BJ (cell line): ENCODE data around the gene ADAM11. TPM values are rescaled to one million over a fixed set of nuclear protein-coding genes. Genes with fewer than 3 reads are reported as not detected.

Experiments used
- CTCF ChIA-PET: fragments of 350-600 bp; formaldehyde crosslinking; extraction: SDS; loops from one replicate; lab custom pipeline; 2021; ENCODE audit warnings: antibody characterized with exemption, inconsistent platforms; lab: Yijun Ruan, JAX
- POLR2A ChIA-PET: fragments of 300-600 bp; sonication (Branson Sonifier 250); formaldehyde crosslinking; extraction: SDS; loops from one replicate; lab custom pipeline; 2021; ENCODE audit warnings: antibody characterized with exemption; lab: Charles Lee
- DNase-seq: peaks from one replicate; pipeline ENCODE4 v3.0.0-alpha.2; 2011; ENCODE audit warnings: low read depth
- H3K27me3 ChIP-seq: 2 replicates; pipeline ENCODE4 v1.6.0; 2011; ENCODE audit warnings: low read length; ENCODE audit not compliant: control insufficient read depth, insufficient read depth
- H3K36me3 ChIP-seq: 2 replicates; pipeline ENCODE4 v1.5.1; 2011; ENCODE audit warnings: low read length; ENCODE audit not compliant: control insufficient read depth, insufficient read depth
- H3K4me3 ChIP-seq: 2 replicates; pipeline ENCODE4 v1.5.1; 2011; ENCODE audit warnings: low read depth, mild to moderate bottlenecking, control low read depth, low read length
- CTCF ChIP-seq: IDR thresholded peaks from 2 replicates; pipeline ENCODE4 v1.5.1; 2011; ENCODE audit warnings: low read depth, mild to moderate bottlenecking, control low read depth, inconsistent platforms, low read length, moderate library complexity; ENCODE audit not compliant: insufficient read depth
- polyA plus RNA-seq: library from polyadenylated mRNA; depleted of rRNA; stranded (reverse); fragments of >200 nt; gene quantifications from 2 replicates; pipeline ENCODE4 v1.2.3, GENCODE V29; 2011

ADAM11 gene
- polyA plus RNA-seq, 1 experiment = 0.31 TPM

GRCh38 chr17:44787271-44787940 lies 28.6 kb downstream of the ADAM11 start:
- Histone ChIP-seq H3K36me3 (no peaks in the 10 kb centered on the region), H3K4me3 (no peak overlapping the region), H3K27me3 (no peaks in the 10 kb centered on the region)
- DNase-seq = no peak
- TF ChIP-seq CTCF = no peak
- ChIA-PET POLR2A (no interaction called here), CTCF (interaction anchor here (4.0 kb wide), 1 partner anchor 8 kb away, joined by 24 read pairs; no protein-coding TSS in a partner anchor)

- CTCF ChIA-PET = interaction anchor here (4.0 kb wide), 1 partner anchor 9 kb away, joined by 24 read pairs; no protein-coding TSS in a partner anchor
Observed at GRCh38 chr17:44788139-44788538, 29.4 kb downstream of the ADAM11 start.

GRCh38 chr17:44792276-44792675 lies 33.5 kb downstream of the ADAM11 start:
- no peak for TF ChIP-seq CTCF
- no peaks in the 10 kb centered on the region for H3K27me3 ChIP-seq
- H3K36me3 ChIP-seq = no peaks in the 10 kb centered on the region
- DNase-seq = no peak
- ChIA-PET POLR2A (no interaction called here), CTCF (interaction anchor here (1.4 kb wide), 1 partner anchor 13 kb away, joined by 11 read pairs; no protein-coding TSS in a partner anchor)
- no peak overlapping the region for H3K4me3 ChIP-seq

More at GRCh38 chr17:44788139-44788538, 29.4 kb downstream of the ADAM11 start:
- TF ChIP-seq CTCF = no peak
- POLR2A ChIA-PET = no interaction called here
- Histone ChIP-seq H3K4me3 (no peak overlapping the region), H3K27me3 (no peaks in the 10 kb centered on the region), H3K36me3 (no peaks in the 10 kb centered on the region)
- DNase-seq = no peak

- POLR2A ChIA-PET = no interaction called here
- no peak for DNase-seq
Observed at GRCh38 chr17:44793885-44794842, 35.4 kb downstream of the ADAM11 start.

More at GRCh38 chr17:44793885-44794842, 35.4 kb downstream of the ADAM11 start:
- H3K4me3 ChIP-seq = no peak overlapping the region
- CTCF ChIA-PET = interaction anchor here (0.8 to 2.5 kb wide), 11 partner anchors 10 to 84 kb away, joined by 3 to 23 read pairs (median 3); no protein-coding TSS in a partner anchor
- no peaks in the 10 kb centered on the region for H3K27me3 ChIP-seq
- no peaks in the 10 kb centered on the region; the same call in 1 of the 2 replicates for H3K36me3 ChIP-seq
- TF ChIP-seq CTCF = no peak
